Measurements from ENCODE around the gene RALY.

Gene RALY

DNA sequence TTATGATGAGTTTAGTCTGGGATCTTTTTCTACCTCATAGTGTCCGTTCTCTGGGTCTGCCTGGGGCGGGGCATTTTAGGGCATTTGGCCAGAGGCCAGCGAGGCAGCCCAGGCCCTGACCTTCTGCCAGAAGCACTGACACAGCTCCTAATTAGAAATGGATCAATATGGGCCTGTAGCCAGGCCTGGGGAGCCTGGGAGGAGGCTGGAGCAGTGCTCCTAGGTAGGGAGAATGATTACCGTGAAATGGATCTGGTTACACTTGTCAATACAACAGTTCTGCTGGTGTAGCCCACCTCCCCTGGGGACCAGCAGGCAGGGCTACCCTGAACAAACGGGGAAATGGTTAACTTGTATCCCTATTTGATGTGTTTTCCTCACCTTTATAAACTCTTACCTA lies 23.0 kb downstream of the RALY start:
- no peak for DNase-seq (ENCODE audit: low read depth)
- TF ChIP-seq, protein P1, sequence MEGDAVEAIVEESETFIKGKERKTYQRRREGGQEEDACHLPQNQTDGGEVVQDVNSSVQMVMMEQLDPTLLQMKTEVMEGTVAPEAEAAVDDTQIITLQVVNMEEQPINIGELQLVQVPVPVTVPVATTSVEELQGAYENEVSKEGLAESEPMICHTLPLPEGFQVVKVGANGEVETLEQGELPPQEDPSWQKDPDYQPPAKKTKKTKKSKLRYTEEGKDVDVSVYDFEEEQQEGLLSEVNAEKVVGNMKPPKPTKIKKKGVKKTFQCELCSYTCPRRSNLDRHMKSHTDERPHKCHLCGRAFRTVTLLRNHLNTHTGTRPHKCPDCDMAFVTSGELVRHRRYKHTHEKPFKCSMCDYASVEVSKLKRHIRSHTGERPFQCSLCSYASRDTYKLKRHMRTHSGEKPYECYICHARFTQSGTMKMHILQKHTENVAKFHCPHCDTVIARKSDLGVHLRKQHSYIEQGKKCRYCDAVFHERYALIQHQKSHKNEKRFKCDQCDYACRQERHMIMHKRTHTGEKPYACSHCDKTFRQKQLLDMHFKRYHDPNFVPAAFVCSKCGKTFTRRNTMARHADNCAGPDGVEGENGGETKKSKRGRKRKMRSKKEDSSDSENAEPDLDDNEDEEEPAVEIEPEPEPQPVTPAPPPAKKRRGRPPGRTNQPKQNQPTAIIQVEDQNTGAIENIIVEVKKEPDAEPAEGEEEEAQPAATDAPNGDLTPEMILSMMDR (conservative IDR thresholded peaks at IDR 0.05; ENCODE audit: control insufficient read depth, insufficient read depth, low read depth, low read length), result no peak
- H3K4me3 ChIP-seq (ENCODE audit: control insufficient read depth, low read depth, low read length), result no peak overlapping the region

DNA sequence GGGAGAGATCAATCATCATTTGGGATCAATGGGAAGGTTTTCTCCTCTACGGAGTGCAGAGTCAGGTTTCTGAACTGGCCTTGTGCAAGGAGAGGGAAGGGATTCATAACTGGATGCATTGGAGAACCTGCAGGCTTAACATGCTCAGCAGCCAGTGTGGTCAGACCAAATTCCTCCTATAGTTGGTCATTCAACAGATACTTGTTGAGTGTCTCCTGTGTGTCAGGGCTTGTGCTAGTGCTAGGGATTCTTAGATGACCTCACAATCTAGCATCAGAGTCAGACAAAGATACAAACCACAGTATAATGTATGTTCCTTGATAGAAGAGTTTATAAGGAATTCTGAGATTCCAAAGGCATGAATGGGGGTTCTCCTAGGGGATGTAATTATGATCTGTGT lies 23.9 kb downstream of the RALY start:
- TF ChIP-seq, protein P1 (conservative IDR thresholded peaks at IDR 0.05; ENCODE audit: control insufficient read depth, insufficient read depth, low read depth, low read length), result no peak
- peak; percentile 94 for DNase-seq (ENCODE audit: low read depth)

DNA sequence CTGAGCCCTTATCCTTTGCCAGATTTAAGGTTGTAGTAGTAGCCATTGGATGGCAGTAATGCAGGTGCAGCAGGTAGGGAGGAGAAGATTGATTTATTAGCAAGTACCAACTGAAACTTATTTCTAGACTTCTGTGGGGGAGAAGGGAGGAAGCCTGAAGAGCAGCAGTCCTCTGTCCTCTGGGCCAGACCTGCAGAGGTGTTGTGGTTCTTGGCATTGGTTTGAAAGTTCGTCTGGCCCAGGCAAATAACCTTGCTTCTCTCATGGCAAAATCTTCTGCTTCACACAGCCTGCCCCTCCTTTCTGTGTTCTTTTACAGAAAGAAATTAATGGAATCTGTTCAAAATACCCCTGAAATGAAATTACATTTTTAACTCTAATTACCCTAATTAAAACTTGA lies 24.5 kb downstream of the RALY start:
- no peak for DNase-seq (ENCODE audit: low read depth)
- TF ChIP-seq, protein P1 (conservative IDR thresholded peaks at IDR 0.05; ENCODE audit: control insufficient read depth, insufficient read depth, low read depth, low read length), result no peak
- no peak overlapping the region for H3K4me3 ChIP-seq (ENCODE audit: control insufficient read depth, low read depth, low read length)

More for the DNA sequence above, 23.9 kb downstream of the RALY start:
- H3K4me3 ChIP-seq (ENCODE audit: control insufficient read depth, low read depth, low read length), result no peak overlapping the region

DNA sequence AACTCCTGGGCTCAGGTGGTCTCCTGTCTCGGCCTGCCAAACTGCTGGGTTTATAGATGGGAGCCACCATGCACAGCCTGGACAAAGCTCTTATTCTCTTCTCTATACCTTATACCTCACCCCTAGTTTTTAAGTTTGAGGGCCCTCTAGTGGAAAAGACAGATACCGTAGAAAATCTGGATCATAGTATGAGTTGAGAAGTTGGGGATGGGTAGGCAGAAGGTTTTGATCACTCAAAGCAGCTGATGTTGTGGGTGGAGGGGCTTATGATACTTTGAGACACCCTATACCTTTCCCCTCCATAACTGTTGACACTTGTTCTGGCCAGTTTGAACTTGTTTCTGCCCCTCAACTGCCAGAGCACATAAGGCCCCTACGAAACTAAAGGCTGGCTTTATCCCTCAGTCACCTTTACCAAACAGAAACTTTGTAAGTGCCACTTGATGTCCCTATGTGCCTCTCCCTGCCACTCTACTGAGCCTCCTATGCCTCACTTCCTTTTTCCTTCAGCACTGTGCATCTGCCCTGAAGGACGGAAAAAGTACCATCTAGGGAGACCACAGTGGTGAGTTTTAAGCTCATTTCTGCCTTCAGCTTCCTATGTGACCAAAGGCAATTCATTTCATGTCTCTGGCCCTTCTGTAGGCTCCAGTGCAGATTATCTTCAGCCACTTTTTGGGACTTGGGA lies 28.6 kb downstream of the RALY start:
- H3K4me3 ChIP-seq (ENCODE audit: control insufficient read depth, low read depth, low read length), result no peak overlapping the region
- TF ChIP-seq, protein P1 (conservative IDR thresholded peaks at IDR 0.05; ENCODE audit: control insufficient read depth, insufficient read depth, low read depth, low read length), result peak; percentile 53
- peak; percentile 19 for DNase-seq (ENCODE audit: low read depth)

DNA sequence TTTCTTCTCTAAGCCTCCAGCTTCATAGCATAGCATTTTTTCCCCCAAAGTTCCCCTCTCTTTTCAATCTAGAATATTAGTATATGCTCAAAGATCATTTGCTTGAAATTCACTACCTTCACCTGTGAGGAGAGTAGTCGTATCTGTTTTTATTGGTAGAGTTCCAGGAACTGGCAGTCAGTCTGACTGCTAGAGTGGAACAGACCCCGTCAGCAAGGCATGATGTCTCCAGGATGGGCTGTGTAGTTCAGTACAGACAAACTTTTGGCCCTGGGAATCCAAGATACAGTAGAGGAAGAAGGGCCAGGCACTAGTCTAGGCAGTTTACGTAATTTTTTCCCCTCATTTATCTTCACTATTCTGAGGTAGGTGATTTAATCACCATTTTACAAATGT lies 29.1 kb downstream of the RALY start:
- H3K4me3 ChIP-seq (ENCODE audit: control insufficient read depth, low read depth, low read length), result no peak overlapping the region
- TF ChIP-seq, protein P1 (conservative IDR thresholded peaks at IDR 0.05; ENCODE audit: control insufficient read depth, insufficient read depth, low read depth, low read length), result no peak
- no peak for DNase-seq (ENCODE audit: low read depth)

DNA sequence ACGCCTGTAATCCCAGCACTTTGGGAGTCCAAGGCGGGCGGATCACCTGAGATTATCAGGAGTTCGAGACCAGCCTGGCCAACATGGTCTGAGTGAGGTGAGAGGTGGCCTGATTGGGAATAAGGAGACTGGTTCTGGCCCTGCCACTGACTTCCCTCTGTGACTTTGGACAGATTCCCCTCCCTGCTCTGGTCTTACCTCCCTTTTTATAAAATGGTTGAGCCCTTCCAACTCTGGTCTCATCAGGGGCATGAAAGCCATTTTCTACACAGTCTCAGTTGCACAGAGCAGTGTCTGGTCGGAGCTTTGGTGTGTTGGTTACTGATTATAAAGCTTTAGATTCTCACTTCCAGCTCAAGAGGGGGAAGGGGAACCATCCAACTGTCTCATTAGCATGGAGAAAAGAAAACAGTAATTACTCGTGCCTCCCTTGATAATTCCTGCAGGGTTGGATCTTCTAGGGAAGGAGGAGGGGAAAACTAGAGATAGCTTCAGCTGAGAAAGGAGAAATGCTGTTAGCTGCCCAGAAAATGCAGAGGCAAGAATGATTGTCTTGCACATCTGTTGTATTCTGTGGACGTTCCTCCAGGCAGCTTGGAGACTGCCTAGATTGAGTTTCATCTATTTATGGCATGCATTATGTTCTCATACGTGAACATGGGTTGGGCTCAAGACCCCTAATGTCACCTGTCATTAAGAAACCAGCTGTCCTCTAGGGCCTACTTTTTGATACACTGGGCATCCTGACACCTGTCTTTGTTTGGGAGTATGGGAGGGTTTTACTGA lies 30.4 kb downstream of the RALY start:
- no peak for DNase-seq (ENCODE audit: low read depth)
- TF ChIP-seq, protein P1 (conservative IDR thresholded peaks at IDR 0.05; ENCODE audit: control insufficient read depth, insufficient read depth, low read depth, low read length), result no peak
- no peak overlapping the region for H3K4me3 ChIP-seq (ENCODE audit: control insufficient read depth, low read depth, low read length)
